ENCODE measurements around the gene RNF144A. TPM values are rescaled to one million over a fixed set of nuclear protein-coding genes. Genes with fewer than 3 reads are reported as not detected.

RNF144A gene
- total RNA-seq, 1 experiment from 2014 or later, result 13.0 TPM

- Histone ChIP-seq H3K27ac (ENCODE audit: low read depth, low read length) (no peak overlapping the region), H3K27me3 (ENCODE audit: insufficient read depth, low read length) (no peaks in the 10 kb centered on the region), H3K9ac (ENCODE audit: low read length) (no peak overlapping the region), H3K4me2 (ENCODE audit: low read length) (no peak overlapping the region), H2AFZ (ENCODE audit: low read depth, low read length, poor library complexity, severe bottlenecking) (no peak overlapping the region), H3K4me3 (replicated peaks in 1 of 2; ENCODE audit: low read depth in 1 of 2, low read length in 2 of 2) (no peak overlapping the region), H4K20me1 (ENCODE audit: insufficient read depth) (no peaks in the 10 kb centered on the region), H3K79me2 (ENCODE audit: insufficient read depth, low read length) (no peaks in the 10 kb centered on the region), H3K9me3 (ENCODE audit: control insufficient read depth in 1 of 2, insufficient read depth in 1 of 2, low read depth in 1 of 2, low read length in 2 of 2) (no peaks in the 10 kb centered on the region), H3K4me1 (ENCODE audit: control insufficient read depth in 1 of 2, insufficient read depth in 2 of 2, low read length in 2 of 2) (peaks cover 6 to 7% of the 10 kb centered on the region in 2 experiments; a peak in 2 of 4 replicates), H3K36me3 (ENCODE audit: control insufficient read depth in 1 of 2, insufficient read depth in 2 of 2, low read length in 2 of 2) (peaks cover 2 to 4% of the 10 kb centered on the region in 2 experiments; a peak in 2 of 4 replicates), H3K9me2 (ENCODE audit: insufficient read depth) (no peaks in the 10 kb centered on the region)
- ChIA-PET CTCF (no interaction called here), RAD21 (ENCODE audit: low non-redundant PET in 1 of 2, low total read pairs in 2 of 2, uncharacterized antibody in 2 of 2, unreplicated experiment in 2 of 2) (no interaction called here), POLR2A (no interaction called here)
- intact Hi-C loops (cut with micrococcal nuclease), result no loop called here
- ATAC-seq (no peak), DNase-seq (ENCODE audit: low read depth, low spot score) (no peak)
- no TSS peak for BruUV-seq (replicated peaks)
- TF ChIP-seq EZH2phosphoT487 (IDR thresholded peaks at IDR 0.05; ENCODE audit: borderline replicate concordance) (no peak), POLR2A (IDR thresholded peaks at IDR 0.05; ENCODE audit: borderline replicate concordance, extremely low read depth, insufficient read depth, insufficient read length) (no peak), ZNF274 (IDR thresholded peaks at IDR 0.05; ENCODE audit: low read depth, low read length) (no peak), EGR1 (IDR thresholded peaks at IDR 0.05; ENCODE audit: low read depth) (no peak), ZBTB33 (IDR thresholded peaks at IDR 0.05; ENCODE audit: extremely low read depth, insufficient replicate concordance, low read length) (no peak), SP1 (IDR thresholded peaks at IDR 0.05; ENCODE audit: low read depth) (no peak), CTCF (IDR thresholded peaks at IDR 0.05 in 2 of 3, conservative IDR thresholded peaks at IDR 0.05 in 1 of 3; ENCODE audit: borderline replicate concordance in 1 of 3, insufficient read depth in 1 of 3, low read depth in 2 of 3, low read length in 2 of 3) (no peak), SRF (IDR thresholded peaks at IDR 0.05; ENCODE audit: low read depth) (no peak), FOSL1 (IDR thresholded peaks at IDR 0.05; ENCODE audit: low read depth) (no peak), ATF3 (IDR thresholded peaks at IDR 0.05) (no peak), ELF1 (IDR thresholded peaks at IDR 0.05; ENCODE audit: borderline replicate concordance, low read depth) (no peak)
Observed at GRCh38 chr2:7026742-7027141, 109.5 kb downstream of the RNF144A start.

All from HCT116 (cell line).